KMS-11 (cell line): Measurements from ENCODE around the gene FKRP.

Source experiments
- H2AFZ ChIP-seq: fragments of 200-600 bp; sonication (generic); 2 replicates; pipeline ENCODE4 v1.6.1; 2016; ENCODE audit warnings: antibody characterized with exemption, mixed run types, low read depth
- H3K27ac ChIP-seq: fragments of 200-600 bp; sonication (generic); 2 replicates; pipeline ENCODE4 v1.6.1; 2016; ENCODE audit warnings: mild to moderate bottlenecking, mixed run types
- H3K27me3 ChIP-seq: fragments of 200-600 bp; sonication (generic); 2 replicates; pipeline ENCODE4 v1.6.1; 2017; ENCODE audit warnings: mild to moderate bottlenecking, low read depth, mixed run types, moderate library complexity; ENCODE audit not compliant: insufficient read depth
- H3K36me3 ChIP-seq: fragments of 200-600 bp; sonication (generic); 2 replicates; pipeline ENCODE4 v1.6.1; 2017; ENCODE audit warnings: mild to moderate bottlenecking, mixed run types; ENCODE audit not compliant: insufficient read depth
- H3K4me1 ChIP-seq: fragments of 200-600 bp; sonication (generic); 2 replicates; pipeline ENCODE4 v1.6.1; 2016; ENCODE audit warnings: mild to moderate bottlenecking, low read depth, mixed run types; ENCODE audit not compliant: poor library complexity, severe bottlenecking
- H3K4me2 ChIP-seq: fragments of 200-600 bp; sonication (generic); 2 replicates; pipeline ENCODE4 v1.7.0; 2016; ENCODE audit warnings: mild to moderate bottlenecking, mixed run types
- H3K4me3 ChIP-seq: fragments of 200-600 bp; sonication (generic); IDR thresholded peaks from 2 replicates; pipeline ENCODE4 v1.6.1; 2017; ENCODE audit warnings: low read depth, low read length, mixed read lengths; ENCODE audit not compliant: insufficient read depth
- H3K79me2 ChIP-seq: fragments of 200-600 bp; sonication (generic); 2 replicates; pipeline ENCODE4 v1.6.1; 2016; ENCODE audit warnings: low read depth, mixed run types; ENCODE audit not compliant: insufficient read depth
- H3K9ac ChIP-seq: fragments of 200-600 bp; sonication (generic); 2 replicates; pipeline ENCODE4 v1.6.1; 2016; ENCODE audit warnings: mild to moderate bottlenecking, mixed run types
- H4K20me1 ChIP-seq: fragments of 200-600 bp; sonication (generic); 2 replicates; pipeline ENCODE4 v1.6.1; 2016; ENCODE audit warnings: mild to moderate bottlenecking, mixed run types; ENCODE audit not compliant: insufficient read depth
- CTCF ChIP-seq: fragments of 200-600 bp; sonication (generic); conservative IDR thresholded peaks from 2 replicates; pipeline ENCODE4 v1.6.1; 2017; ENCODE audit warnings: low read depth, mild to moderate bottlenecking, antibody characterized with exemption, low read length, moderate library complexity, mixed read lengths

The FKRP gene

GRCh38 chr19:46788968-46789338, 43.1 kb downstream of the FKRP start:
- Histone ChIP-seq H3K4me2 (peak overlapping the region; percentile 19; the same call in 1 of the 2 replicates), H3K36me3 (no peaks in the 10 kb centered on the region), H3K79me2 (peaks cover 45% of the 10 kb centered on the region), H3K27ac (0 out of 2 replicates have a peak overlapping the region, but pooled peaks have one; percentile 13), H2AFZ (peak overlapping the region; percentile 45; the same call in 1 of the 2 replicates), H3K27me3 (no peaks in the 10 kb centered on the region), H3K4me1 (peaks cover 17% of the 10 kb centered on the region), H3K9ac (peak overlapping the region; percentile 99; the same call in 1 of the 2 replicates), H4K20me1 (peaks cover 21% of the 10 kb centered on the region), H3K4me3 (no peak overlapping the region)
- TF ChIP-seq CTCF: no peak

GRCh38 chr19:46789371-46789770, 43.5 kb downstream of the FKRP start:
- no peaks in the 10 kb centered on the region for H3K27me3 ChIP-seq
- H3K4me1 ChIP-seq: peaks cover 13% of the 10 kb centered on the region
- H3K4me3 ChIP-seq: no peak overlapping the region
- H4K20me1 ChIP-seq: peaks cover 17% of the 10 kb centered on the region
- no peak overlapping the region for H3K27ac ChIP-seq
- no peak overlapping the region for H2AFZ ChIP-seq
- no peak overlapping the region; the same call in 1 of the 2 replicates for H3K4me2 ChIP-seq
- H3K9ac ChIP-seq: no peak overlapping the region
- peaks cover 41% of the 10 kb centered on the region for H3K79me2 ChIP-seq
- no peak for TF ChIP-seq CTCF
- H3K36me3 ChIP-seq: no peaks in the 10 kb centered on the region

GRCh38 chr19:46791944-46792343, 46.1 kb downstream of the FKRP start:
- H3K4me2 ChIP-seq: no peak overlapping the region
- H3K9ac ChIP-seq: no peak overlapping the region
- H2AFZ ChIP-seq: no peak overlapping the region
- H3K79me2 ChIP-seq: peaks cover 15% of the 10 kb centered on the region
- H4K20me1 ChIP-seq: no peaks in the 10 kb centered on the region; the same call in 1 of the 2 replicates
- TF ChIP-seq CTCF: no peak
- no peak overlapping the region for H3K27ac ChIP-seq
- H3K27me3 ChIP-seq: no peaks in the 10 kb centered on the region
- H3K36me3 ChIP-seq: no peaks in the 10 kb centered on the region
- peaks cover 7% of the 10 kb centered on the region for H3K4me1 ChIP-seq
- H3K4me3 ChIP-seq: no peak overlapping the region

- Histone ChIP-seq H3K4me3 (no peak overlapping the region), H3K79me2 (no peaks in the 10 kb centered on the region), H3K36me3 (no peaks in the 10 kb centered on the region), H3K27ac (no peak overlapping the region), H3K27me3 (no peaks in the 10 kb centered on the region), H3K4me2 (no peak overlapping the region), H2AFZ (no peak overlapping the region), H3K4me1 (no peaks in the 10 kb centered on the region), H3K9ac (no peak overlapping the region), H4K20me1 (no peaks in the 10 kb centered on the region)
- no peak for TF ChIP-seq CTCF
Measured at GRCh38 chr19:46797881-46798280, 52.0 kb downstream of the FKRP start.
